GM18511 (cell line): ENCODE results near the gene MAU2.
A peak's percentile ranks its signal among the peaks of the same experiment; 100 is the strongest.

Experiments used
- ATAC-seq: cut with Tn5 transposase; IDR thresholded peaks from one replicate; pipeline ENCODE4 v1.9.1; 2021; ENCODE audit warnings: mild to moderate bottlenecking, moderate library complexity; ENCODE audit not compliant: unreplicated experiment

The MAU2 gene, protein sequence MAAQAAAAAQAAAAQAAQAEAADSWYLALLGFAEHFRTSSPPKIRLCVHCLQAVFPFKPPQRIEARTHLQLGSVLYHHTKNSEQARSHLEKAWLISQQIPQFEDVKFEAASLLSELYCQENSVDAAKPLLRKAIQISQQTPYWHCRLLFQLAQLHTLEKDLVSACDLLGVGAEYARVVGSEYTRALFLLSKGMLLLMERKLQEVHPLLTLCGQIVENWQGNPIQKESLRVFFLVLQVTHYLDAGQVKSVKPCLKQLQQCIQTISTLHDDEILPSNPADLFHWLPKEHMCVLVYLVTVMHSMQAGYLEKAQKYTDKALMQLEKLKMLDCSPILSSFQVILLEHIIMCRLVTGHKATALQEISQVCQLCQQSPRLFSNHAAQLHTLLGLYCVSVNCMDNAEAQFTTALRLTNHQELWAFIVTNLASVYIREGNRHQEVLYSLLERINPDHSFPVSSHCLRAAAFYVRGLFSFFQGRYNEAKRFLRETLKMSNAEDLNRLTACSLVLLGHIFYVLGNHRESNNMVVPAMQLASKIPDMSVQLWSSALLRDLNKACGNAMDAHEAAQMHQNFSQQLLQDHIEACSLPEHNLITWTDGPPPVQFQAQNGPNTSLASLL

DNA sequence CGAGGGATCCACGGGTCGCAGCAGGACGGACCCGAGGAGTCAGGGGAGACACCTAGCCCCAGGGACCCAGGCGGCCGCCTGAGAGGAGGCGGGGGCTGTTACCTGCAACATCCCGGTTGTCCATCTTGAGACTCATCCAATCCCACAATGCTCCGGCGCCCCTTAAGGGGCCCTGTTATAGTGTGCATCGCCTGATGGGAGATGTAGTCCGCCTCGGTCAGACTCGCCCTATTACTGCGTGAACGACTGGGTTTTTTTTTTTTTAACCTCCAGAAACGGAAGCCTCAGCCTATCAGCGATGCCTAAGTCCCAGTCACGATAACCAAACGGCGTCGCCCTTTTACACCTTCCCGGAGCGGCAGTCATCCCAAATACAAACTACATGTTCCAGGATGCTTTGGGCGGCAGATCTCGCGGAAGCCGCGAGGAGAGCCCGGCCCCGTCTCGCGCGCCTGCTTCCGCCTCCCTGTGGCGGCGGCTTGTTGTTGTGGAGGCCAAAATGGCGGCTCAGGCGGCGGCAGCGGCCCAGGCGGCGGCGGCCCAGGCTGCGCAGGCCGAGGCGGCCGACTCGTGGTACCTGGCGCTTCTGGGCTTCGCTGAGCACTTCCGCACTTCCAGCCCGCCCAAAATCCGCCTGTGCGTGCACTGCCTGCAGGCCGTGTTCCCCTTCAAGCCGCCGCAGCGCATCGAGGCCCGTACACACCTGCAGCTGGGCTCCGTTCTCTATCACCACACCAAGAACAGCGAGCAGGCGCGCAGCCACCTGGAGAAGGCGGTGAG is at the start of gene MAU2, which contains the start of gene SUGP1:
Gene MAU2 (plus strand): TSS at position 469 of the 780 bp plus-strand sequence. CDS start 31 bp downstream, at position 500.
Gene SUGP1 (minus strand): TSS at position 149 of the 780 bp plus-strand sequence. CDS start 13 bp downstream, at position 136.
- ATAC-seq = peak; percentile 95

DNA sequence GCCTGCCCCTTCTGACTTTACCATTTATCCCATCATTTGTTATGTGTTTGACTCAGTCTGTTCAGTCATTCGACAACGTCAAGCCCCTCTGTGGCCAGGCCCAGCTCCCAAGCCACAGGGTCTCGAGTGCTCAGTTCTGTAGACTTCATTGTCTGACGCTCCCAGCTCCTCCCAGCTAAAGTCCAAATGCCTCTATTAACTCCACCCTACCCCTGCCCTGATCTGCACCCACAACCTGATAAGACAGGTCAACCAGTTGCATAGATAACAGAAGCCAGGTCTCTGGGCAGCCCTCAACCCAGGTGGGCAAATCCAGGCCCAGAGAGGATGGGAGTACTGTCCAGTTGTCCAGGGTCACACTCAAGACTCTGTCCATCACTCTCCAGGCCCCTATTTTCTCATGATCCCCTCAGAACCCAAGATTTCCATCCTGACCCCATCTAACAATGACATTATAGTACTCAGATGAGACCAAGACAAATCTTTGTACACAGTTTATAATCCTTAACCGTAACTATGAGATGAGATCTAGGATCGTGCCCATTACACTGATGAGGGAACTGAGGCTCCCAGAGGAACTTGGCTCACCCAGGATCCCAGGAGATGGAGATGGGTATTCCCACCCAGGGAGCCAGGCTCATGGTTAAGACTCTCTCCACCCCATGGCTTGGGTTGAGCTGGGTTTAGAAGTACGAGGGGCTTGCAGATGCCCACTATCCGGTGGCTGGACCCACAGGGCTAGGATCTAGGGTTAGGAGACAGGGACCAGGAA is 48.6 kb upstream of the MAU2 start:
- ATAC-seq = no peak

DNA sequence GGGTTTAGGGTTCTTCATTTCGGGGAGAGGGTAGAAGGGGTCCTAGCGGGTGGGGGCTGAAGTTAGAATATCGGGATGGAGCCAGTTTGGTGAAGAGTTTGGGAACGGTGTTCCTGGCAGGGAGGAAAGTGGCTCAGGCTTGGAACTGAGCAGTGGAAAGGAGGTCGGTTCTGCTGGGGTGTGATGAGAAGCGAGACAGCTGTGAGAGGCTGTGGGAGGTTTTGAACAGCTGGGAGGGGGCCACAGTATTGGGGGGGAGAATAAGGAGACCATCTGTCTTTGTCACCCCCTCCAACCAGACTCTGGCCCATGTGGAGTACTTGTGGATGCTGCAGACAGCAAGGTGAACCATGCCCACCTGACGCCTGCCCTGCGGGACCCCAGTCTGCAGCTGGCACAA is 46.5 kb upstream of the MAU2 start:
- ATAC-seq = no peak

DNA sequence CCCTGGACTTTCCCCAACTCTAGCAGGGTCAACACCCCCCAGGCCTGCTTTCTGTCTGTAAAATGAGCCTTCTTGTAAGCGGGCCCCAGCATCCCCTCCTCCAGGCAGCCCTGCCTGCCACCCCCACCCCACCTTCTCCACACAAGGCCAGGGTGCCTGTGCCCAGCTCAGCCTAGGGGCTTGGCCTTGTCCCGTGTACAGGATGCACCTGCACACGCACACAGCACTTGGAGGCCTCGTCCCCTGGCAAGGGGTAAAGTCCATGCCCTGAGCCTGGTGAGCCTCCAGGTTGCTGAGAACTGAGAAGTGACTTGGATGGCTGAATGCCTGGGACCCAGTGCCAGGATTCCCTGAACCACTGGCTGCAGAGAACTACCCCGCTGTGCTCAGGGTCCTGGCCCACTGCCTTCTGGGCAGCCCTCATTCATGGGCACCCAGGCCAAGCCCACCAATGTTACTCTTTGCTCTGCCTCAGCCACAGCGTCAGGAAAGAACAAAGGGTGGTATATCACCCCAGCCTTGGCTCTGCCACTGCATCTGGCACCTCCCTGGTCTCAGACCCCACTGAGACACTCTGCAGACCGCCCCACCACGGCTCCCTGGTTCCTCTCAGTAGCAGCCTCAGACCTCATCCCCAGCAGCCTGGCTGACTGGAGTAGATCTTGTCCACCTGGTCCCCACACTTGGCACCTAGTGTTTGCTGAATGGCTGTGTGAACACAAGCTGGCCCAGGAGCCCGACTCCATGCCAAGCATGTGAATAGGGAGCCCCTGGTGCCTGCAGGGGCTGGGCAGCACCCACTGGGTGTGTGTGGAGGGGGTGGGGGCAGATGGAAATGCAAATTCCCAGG is 45.7 kb upstream of the MAU2 start:
- ATAC-seq = no peak

DNA sequence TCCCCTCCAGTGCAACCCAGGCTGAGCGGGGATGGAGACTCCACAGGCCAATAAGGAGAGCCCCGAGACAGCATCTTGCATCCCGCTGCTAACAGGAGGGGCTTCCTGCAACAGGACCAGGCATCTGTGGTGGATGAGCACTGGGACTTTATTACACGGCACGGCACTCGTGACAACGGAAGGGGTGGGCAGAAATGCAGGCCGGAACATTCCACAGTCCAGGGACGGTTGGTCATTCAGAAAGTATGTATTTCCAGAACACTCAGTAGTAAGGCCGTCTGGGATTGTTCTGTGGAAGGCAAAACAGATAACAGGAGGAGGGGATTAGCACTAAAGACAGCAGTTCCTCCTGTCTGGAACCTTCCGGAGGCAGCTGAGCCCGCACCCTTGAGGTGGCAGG is 44.2 kb upstream of the MAU2 start:
- no peak for ATAC-seq

DNA sequence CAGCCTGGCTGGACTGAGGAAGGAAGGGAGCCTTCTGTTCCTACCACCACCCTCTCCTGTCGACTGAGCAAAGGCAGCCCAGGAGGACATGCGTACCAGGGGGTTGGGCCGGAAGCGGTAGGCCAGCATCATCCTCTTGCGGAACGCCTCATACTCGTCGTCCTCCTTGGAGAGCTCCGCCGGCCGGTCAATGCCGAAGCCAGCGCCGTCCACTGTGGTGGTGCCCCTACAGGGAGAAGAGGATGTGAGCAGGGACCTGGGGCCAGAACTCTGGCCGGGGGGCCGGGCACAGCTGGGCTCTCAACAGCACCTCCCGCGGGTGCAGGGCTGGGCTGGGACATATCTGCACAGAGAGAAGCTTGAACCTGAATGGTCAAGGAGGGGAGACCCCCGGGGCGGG is 43.8 kb upstream of the MAU2 start:
- ATAC-seq = no peak

DNA sequence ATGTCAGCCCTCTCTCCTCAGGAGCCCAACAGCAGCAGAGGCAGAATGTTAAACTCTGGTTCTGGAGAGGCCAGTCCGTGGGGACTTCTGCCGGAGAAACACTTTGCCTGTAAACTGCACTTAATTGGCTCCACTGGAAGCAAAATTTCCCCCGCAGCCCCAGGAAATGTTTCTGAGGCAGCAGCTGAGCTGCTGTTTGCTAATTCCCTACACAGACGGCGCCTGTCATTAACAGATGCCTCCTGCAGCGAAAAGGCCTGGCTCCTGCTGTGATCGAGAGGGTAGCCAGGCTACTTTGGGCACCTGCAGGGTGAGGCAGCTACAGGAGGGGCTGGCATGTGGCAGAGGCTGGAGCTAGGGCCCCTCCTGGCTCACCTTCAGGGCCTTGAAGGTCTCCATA is 42.3 kb upstream of the MAU2 start:
- ATAC-seq = no peak

DNA sequence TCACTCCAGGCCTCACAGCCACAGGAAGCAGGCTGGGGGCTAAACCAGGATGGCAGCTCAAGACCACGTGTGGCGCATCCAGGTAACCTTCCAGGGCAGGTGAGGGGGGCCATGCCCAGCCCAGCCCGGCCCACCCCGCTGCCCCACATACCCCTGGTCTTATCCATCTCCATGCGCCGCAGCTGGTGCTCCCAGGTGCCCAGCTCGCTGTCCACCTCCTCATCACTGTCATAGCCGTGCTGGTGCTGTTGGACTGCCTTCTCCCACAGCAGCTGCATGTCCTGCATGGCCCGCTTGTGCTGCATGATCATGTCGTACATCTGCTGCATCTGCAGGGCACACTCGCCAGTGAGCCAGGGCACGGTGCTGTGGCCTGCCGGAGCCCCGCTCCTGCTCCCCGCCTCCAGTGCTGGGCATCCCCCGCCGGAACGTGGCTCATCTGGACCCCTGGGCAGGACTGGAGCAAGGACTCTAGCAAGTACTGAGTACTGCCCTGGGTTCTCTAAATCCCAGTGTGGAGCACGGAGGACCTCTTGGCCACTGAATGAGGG is 41.5 kb upstream of the MAU2 start:
- ATAC-seq = no peak

DNA sequence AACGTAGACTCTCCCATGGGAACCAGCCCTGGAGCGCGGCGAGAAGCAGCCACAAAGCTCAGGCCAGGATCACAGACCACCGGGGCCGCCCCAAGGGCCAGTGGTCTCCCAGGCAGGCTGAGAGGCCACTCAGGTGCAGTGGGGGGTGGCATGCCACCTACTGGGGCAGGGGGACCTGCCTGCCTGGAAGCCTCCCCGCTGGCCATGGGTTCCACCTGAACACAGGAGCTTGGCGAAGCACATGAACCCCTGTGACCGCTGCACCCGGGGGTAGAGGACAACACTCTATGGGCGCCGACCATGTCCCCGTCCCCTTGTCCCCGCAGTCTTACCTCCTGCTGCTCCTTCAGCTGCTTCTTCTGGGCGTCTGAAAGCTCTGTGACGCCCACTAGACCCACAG is 40.8 kb upstream of the MAU2 start:
- ATAC-seq = no peak

DNA sequence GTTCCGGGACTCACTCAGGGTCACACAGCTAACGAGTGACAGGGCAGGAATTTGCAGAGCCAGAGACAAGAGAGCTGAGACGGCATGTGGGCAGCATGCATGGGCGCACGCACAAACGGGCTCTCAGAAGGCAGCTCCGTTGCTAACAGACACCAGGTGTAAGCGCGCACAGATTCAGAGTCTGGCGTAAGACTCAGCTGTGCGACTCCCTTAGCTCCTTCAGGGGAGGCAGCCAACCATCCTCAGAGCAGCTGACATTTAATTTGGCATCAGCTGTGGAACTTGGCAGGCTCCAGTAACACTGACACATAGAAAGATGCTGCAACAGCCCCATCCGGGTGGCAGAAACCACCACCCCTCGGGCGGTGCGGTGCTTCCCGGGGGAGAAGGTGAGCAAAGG is 40.1 kb upstream of the MAU2 start:
- ATAC-seq = no peak

DNA sequence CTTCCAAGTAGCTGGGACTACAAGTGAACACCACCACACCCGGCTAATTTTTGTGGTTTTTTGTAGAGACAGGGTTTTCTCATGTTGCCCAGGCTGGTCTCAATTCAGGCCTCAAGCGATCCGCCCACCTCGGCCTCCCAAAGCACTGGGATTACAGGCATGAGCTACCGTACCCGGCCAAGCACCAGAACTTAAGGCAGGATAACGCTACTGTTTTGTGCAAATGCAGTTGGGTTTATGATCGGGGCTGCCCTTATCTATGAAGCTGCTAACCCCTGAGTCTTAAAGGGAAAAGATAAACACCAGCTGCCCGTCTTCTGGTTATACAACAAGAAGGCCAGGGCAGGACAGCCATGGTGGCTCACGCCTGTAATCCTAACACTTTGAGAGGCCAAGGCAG is 34.9 kb upstream of the MAU2 start:
- no peak for ATAC-seq

DNA sequence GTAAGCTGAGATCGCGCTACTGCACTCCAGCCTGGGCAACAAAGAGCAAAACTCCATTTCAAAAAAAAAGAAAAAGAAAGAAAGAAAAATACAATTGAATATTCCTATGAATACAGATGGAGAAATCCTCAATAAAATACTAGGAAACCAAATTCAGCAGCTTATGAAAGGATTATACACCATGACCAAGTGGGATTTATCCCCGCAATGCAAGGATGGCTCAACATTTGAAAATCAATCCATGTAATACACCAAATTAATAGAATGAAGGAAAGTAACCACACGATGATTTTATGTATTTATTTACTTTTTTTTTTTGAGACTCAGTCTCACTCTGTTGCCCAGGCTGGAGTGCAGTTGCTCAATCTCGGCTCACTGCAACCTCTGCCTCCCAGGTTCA is 28.0 kb upstream of the MAU2 start:
- ATAC-seq = no peak

DNA sequence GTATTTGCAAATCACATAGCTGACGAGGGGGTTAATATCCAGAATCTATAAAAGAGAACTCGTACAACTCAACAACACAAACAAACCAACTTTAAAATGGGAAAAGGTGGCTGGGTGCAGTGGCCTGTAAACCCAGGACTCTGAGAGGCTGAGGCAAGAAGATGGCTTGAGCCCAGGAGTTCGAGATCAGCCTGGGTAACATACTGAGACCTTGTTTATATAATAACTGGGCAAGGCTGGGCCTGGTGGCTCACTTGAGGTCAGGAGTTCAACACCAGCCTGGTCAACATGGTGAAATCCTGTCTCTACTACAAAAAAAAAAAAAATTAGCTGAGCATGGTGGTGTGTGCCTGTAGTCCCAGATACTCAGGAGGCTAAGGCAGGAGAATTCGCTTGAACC is 25.7 kb upstream of the MAU2 start:
- ATAC-seq = no peak

DNA sequence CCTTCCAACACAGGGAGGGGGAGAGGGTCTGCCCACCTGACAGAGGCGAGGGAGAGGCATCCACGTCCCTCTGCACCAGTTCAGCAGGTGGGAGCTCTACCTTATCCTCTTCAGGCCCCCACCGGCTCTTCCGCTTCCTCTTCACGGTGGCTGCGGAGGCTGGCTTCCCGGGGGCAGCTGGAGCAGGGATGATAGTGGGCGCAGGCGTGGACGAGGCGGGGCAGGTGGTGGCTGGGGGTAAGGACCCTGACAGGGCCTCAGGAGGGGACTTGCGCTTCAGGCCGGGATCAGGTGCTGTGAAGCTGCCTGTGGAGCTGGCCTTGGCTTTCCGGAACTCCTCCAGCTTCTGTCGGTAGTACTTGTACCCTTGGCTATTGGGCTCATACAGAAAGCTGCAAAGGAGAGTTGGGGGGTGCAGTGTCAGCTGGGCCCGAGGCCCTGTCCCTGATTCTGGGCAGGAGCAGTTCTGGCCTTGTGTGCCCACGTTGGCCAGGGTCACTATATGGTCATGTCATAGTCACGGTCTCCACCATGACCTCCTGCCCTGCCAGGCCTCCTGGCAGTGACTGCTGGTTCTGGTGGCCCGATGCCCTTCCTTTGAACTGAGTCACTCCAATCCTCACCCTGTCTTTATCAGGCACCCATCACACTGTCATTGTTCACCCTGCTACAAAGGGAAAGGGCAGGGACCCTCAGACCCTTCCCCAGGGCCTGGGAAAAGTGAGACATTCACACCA is 23.5 kb upstream of the MAU2 start:
- ATAC-seq = no peak

DNA sequence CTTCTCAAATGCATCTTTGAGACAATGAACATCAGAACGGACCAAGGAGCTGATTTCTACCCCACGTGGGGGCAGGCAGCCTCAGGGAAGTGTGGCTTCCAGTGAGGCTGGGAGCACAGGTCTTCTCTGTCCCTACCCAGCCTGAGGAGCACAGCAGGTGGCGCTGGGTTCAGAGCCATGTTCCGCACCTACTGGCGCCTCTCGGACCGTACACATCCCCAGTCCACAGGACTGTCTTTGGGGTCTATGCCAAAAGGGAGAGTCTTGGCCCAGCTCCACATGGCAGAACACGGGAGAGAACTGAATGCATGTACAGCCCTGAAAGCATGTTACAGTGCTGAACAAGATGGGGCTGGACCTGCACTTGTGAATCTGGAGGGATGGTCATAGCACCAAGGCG is 22.9 kb upstream of the MAU2 start:
- ATAC-seq = no peak

DNA sequence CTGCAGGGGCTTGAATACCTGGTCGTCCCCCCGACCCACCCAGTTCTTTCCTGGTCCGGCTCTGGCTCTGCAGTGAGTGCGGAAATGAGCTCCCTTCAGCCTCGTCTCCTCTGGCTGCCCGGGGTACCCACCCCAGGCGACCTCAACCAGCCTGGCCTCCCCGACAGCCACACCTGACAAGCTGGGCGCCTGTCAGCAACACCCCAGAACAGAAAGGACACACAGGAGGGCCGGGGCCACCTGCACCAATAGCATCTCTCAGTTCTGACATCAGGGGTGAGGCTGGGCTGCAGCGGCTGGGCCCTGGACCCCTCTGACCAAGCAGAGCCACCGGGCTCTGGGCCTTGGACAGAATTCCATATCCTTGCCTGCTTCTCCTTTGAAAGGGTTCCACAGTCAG is 20.0 kb upstream of the MAU2 start:
- no peak for ATAC-seq

DNA sequence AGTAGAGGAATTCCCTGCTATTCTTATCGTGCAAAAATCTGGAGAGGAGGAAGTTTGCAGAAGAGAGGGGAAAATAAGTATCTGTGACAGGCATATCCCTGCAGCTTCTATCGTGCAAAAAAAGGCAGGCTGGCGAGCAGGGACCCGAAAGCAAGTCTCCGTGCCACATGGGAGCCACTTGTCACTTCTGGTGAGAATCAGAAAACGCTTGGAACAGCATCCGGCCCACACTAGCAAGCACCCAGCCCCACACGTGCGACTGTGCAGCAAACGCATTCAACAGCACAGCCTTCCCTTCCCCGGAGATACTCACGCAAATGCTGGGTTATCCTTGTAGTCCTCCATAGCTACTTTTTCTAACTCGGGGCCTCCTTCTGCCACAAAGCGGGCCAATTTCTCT is 17.2 kb upstream of the MAU2 start:
- no peak for ATAC-seq

DNA sequence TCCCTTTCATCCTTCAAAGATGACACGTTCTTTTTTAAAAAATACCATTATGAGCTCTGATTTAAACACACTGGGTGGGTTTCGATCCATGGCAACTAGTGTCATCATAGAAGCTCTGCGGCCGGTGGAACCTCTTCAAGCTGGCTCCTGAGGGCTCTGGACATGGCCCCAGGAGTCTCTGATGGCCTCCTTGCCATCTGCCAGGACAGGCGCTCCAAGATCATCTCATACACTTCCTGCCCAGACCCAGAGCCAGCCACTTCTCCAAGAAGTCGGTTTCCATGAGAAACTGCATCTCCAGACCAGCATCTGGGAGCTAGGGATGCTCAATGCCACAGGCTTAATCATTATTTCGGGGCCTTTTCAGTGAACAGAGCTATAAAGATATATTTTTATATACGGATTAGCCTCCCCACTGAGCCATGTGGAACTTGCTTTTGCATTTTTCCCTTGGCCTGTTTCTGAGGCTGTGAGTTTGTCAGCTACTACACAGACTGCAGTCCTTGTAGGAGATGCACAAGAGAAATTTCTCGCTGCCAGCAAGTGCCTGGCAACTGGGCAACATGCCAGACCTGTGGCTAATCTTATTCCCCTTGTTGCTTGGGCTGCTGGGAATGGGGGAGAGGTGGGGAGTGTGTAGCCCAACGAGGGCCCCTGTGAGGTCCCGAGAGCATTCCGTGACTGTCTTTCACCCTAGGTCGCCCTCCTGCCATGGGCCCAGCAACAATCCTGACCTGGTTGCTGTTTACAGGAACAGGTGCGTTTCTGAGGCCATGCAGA is 16.3 kb upstream of the MAU2 start:
- ATAC-seq = no peak
